B cell (primary cell): ENCODE results near the gene SMOC1. TPM values are rescaled to one million over a fixed set of nuclear protein-coding genes. Genes with fewer than 3 reads are reported as not detected.

Experiments used
- ATAC-seq: fragments of 200-7000 bp; cut with Tn5 transposase; one replicate; pipeline ENCODE4 v1.10.0; 2021; ENCODE audit warnings: low read depth, mild to moderate bottlenecking, moderate number of reproducible peaks, moderate library complexity
- CTCF ChIA-PET: fragments of 350-600 bp; sonication (Branson Sonifier 250); formaldehyde crosslinking; loops from one replicate; lab custom pipeline; 2021; ENCODE audit warnings: antibody characterized with exemption, inconsistent platforms; lab: Charles Lee
- POLR2A ChIA-PET: fragments of 350-600 bp; sonication (Branson Sonifier 250); formaldehyde crosslinking; loops from one replicate; lab custom pipeline; 2021; ENCODE audit warnings: antibody characterized with exemption; lab: Charles Lee
- DNase-seq: peaks from one replicate; pipeline ENCODE4 v3.0.0; 2013
- H2AFZ ChIP-seq: 2 replicates; pipeline ENCODE4 v1.6.1; 2012; ENCODE audit warnings: mild to moderate bottlenecking, low read depth, low read length; ENCODE audit not compliant: insufficient read depth, poor library complexity, severe bottlenecking
- H3K27ac ChIP-seq, 2 donors: 1 replicate in 1 of 2; 2 replicates in 1 of 2; pipeline ENCODE4 v1.5.1; 2012 to 2013; ENCODE audit warnings: low read length in 2 of 2, mild to moderate bottlenecking in 2 of 2, moderate library complexity in 1 of 2
- H3K27me3 ChIP-seq, 4 experiments: fragments of 200-600 bp in 1 of 4; sonication (generic) in 1 of 4; replicated peaks in 1 of 4; 1 replicate in 2 of 4; 2 replicates in 2 of 4; pipeline versions ENCODE4 v1.6.1 to v1.7.0; 2013 to 2016; ENCODE audit warnings: low read length in 3 of 4, mild to moderate bottlenecking in 2 of 4, mixed read lengths in 1 of 4, moderate library complexity in 1 of 4; ENCODE audit not compliant: insufficient read depth in 4 of 4, control insufficient read depth in 3 of 4; ENCODE audit errors: control extremely low read depth in 1 of 4
- H3K36me3 ChIP-seq, 2 experiments: replicated peaks in 1 of 2; 1 replicate in 1 of 2; 2 replicates in 1 of 2; pipeline versions ENCODE4 v1.6.1 to v1.7.1; 2013; ENCODE audit warnings: low read length in 1 of 2; ENCODE audit not compliant: insufficient read depth in 2 of 2, control insufficient read depth in 1 of 2; ENCODE audit errors: control extremely low read depth in 1 of 2, extremely low read depth in 1 of 2
- H3K4me1 ChIP-seq, 2 donors: fragments of 200-600 bp in 1 of 2; sonication (generic) in 1 of 2; 1 replicate in 1 of 2; 2 replicates in 1 of 2; pipeline versions ENCODE4 v1.5.1 to v1.6.1; 2013 to 2017; ENCODE audit warnings: low read length in 2 of 2; ENCODE audit not compliant: control insufficient read depth in 2 of 2, insufficient read depth in 2 of 2
- H3K4me2 ChIP-seq: replicated peaks from 2 replicates; pipeline ENCODE3; 2012; ENCODE audit warnings: mild to moderate bottlenecking, low read depth, low read length; ENCODE audit not compliant: poor library complexity, severe bottlenecking
- H3K4me3 ChIP-seq, 5 experiments: fragments of 200-600 bp in 1 of 5; sonication (generic) in 1 of 5; 1 replicate in 3 of 5; 2 replicates in 2 of 5; pipeline versions ENCODE4 v1.5.1 to v1.7.0; 2011 to 2016; ENCODE audit warnings: low read length in 4 of 5, mild to moderate bottlenecking in 4 of 5, low read depth in 2 of 5, control low read depth in 1 of 5, moderate library complexity in 1 of 5; ENCODE audit not compliant: insufficient read depth in 1 of 5; ENCODE audit errors: control extremely low read depth in 1 of 5, extremely low read depth in 1 of 5
- H3K79me2 ChIP-seq: fragments of 200-600 bp; sonication (generic); one replicate; pipeline ENCODE4 v1.6.0; 2016; ENCODE audit warnings: low read length; ENCODE audit not compliant: control insufficient read depth, insufficient read depth
- H3K9ac ChIP-seq: fragments of 200-600 bp; sonication (generic); 2 replicates; pipeline ENCODE4 v1.6.1; 2017; ENCODE audit warnings: mild to moderate bottlenecking, low read length, moderate library complexity
- H3K9me3 ChIP-seq, 3 donors: one replicate each; pipeline versions ENCODE4 v1.6.1 to v1.7.1; 2013; ENCODE audit warnings: low read length in 2 of 3; ENCODE audit not compliant: control insufficient read depth in 2 of 3, insufficient read depth in 1 of 3; ENCODE audit errors: control extremely low read depth in 1 of 3
- H4K20me1 ChIP-seq: 2 replicates; pipeline ENCODE4 v1.6.0; 2012; ENCODE audit warnings: mild to moderate bottlenecking, low read length; ENCODE audit not compliant: insufficient read depth, control insufficient read depth, poor library complexity, severe bottlenecking
- H3K27ac Mint-ChIP-seq: one replicate; pipeline ENCODE4 v1.8.0; 2021; ENCODE audit warnings: mixed read lengths
- H3K27me3 Mint-ChIP-seq: one replicate; pipeline ENCODE4 v1.8.0; 2021; ENCODE audit warnings: mixed read lengths
- H3K4me1 Mint-ChIP-seq: one replicate; pipeline ENCODE4 v1.8.0; 2021; ENCODE audit warnings: mixed read lengths
- H3K4me3 Mint-ChIP-seq: one replicate; pipeline ENCODE4 v1.8.0; 2021; ENCODE audit warnings: mixed read lengths
- H3K9me3 Mint-ChIP-seq: one replicate; pipeline ENCODE4 v1.8.0; 2022; ENCODE audit warnings: mixed read lengths; ENCODE audit not compliant: insufficient read depth
- EZH2 ChIP-seq: IDR thresholded peaks from 2 replicates; pipeline ENCODE4 v1.6.1; 2012; ENCODE audit warnings: borderline replicate concordance, low read depth, mild to moderate bottlenecking, moderate library complexity, low read length; ENCODE audit not compliant: insufficient read depth, poor library complexity, severe bottlenecking
- WGBS: methylation state at CpG from one replicate; pipeline ENCODE4 v1.1.5; 2013; ENCODE audit warnings: missing lambda C conversion rate; ENCODE audit not compliant: insufficient coverage; 5-methylcytosine and 5-hydroxymethylcytosine counted together
- intact Hi-C: fragments of 100-400 bp; cut with micrococcal nuclease; formaldehyde crosslinking; loops from one replicate; pipeline ENCODE4 v1.10.0; 2022
- polyA plus RNA-seq: library from polyadenylated mRNA; depleted of rRNA; stranded (reverse); fragments of >200 nt; gene quantifications from 2 replicates; pipeline ENCODE4 v1.2.3, GENCODE V29; 2012
- total RNA-seq, 2 donors: library from RNA; stranded (reverse); fragments of 120-200 nt in 1 of 2; gene quantifications; 1 replicate in 1 of 2; 2 replicates in 1 of 2; pipeline versions ENCODE4 v1.2.3 to v1.2.4, GENCODE V29; 2013 to 2022
- TF ChIP-seq, protein P1 (sequence below): fragments of 200-600 bp; IDR thresholded peaks from one replicate; pipeline ENCODE4 v1.8.0; 2022; ENCODE audit warnings: antibody characterized with exemption, mild to moderate bottlenecking

Gene SMOC1
- total and polyA plus RNA-seq, 2 donors (not counting 1 experiment from before 2014, with no cell fraction given) = 0.04 to 0.84 TPM

DNA sequence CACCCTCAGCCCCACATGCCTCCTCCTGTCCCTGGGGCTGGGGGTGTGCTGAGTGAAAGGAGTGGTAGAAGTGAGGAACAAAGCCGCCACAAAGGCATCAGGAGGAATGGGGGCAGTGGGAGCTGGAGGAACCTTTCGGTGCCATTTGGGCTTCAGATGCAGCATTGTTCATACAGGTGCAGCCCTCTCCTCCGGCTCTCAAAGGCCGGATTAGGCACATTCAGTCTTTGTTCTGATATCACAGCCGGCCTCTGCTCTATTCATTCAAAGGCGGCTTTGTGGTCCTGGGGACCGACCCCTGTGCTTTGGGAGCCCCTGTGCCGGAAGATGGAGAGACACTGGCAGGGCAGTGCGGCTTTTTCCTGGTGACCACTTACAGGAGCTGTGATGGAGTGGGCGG is 53.2 kb downstream of the SMOC1 start:
- Mint-ChIP-seq H3K9me3 (no peaks in the 10 kb centered on the region), H3K4me1 (no peaks in the 10 kb centered on the region), H3K4me3 (no peak overlapping the region), H3K27ac (no peak overlapping the region), H3K27me3 (peaks cover 20% of the 10 kb centered on the region)
- DNase-seq (no peak), ATAC-seq (no peak)
- Histone ChIP-seq H3K27me3 (no peaks in the 10 kb centered on the region), H3K4me2 (no peak overlapping the region), H4K20me1 (no peaks in the 10 kb centered on the region), H3K9ac (no peak overlapping the region), H3K79me2 (no peaks in the 10 kb centered on the region), H3K4me3 (no peak overlapping the region), H2AFZ (no peak overlapping the region), H3K9me3 (no peaks in the 10 kb centered on the region), H3K36me3 (no peaks in the 10 kb centered on the region), H3K4me1 (no peaks in the 10 kb centered on the region), H3K27ac (no peak overlapping the region)
- ChIA-PET POLR2A (no interaction called here), CTCF (no interaction called here)
- intact Hi-C loops = no loop called here
- TF ChIP-seq EZH2 = no peak
- TF ChIP-seq, protein P1, sequence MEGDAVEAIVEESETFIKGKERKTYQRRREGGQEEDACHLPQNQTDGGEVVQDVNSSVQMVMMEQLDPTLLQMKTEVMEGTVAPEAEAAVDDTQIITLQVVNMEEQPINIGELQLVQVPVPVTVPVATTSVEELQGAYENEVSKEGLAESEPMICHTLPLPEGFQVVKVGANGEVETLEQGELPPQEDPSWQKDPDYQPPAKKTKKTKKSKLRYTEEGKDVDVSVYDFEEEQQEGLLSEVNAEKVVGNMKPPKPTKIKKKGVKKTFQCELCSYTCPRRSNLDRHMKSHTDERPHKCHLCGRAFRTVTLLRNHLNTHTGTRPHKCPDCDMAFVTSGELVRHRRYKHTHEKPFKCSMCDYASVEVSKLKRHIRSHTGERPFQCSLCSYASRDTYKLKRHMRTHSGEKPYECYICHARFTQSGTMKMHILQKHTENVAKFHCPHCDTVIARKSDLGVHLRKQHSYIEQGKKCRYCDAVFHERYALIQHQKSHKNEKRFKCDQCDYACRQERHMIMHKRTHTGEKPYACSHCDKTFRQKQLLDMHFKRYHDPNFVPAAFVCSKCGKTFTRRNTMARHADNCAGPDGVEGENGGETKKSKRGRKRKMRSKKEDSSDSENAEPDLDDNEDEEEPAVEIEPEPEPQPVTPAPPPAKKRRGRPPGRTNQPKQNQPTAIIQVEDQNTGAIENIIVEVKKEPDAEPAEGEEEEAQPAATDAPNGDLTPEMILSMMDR = no peak
- WGBS = 90% methylated on average over 10 of the region's 10 CpGs

- Histone ChIP-seq H3K4me3 (no peak overlapping the region), H3K4me1 (no peaks in the 10 kb centered on the region), H3K36me3 (no peaks in the 10 kb centered on the region), H3K4me2 (no peak overlapping the region), H2AFZ (no peak overlapping the region), H3K9me3 (no peaks in the 10 kb centered on the region), H3K9ac (no peak overlapping the region), H3K27me3 (no peaks in the 10 kb centered on the region), H4K20me1 (no peaks in the 10 kb centered on the region), H3K27ac (no peak overlapping the region), H3K79me2 (no peaks in the 10 kb centered on the region)
- TF ChIP-seq, protein P1 = no peak
- TF ChIP-seq EZH2 = no peak
- intact Hi-C loops = no loop called here
- Mint-ChIP-seq H3K27me3 (peaks cover 31% of the 10 kb centered on the region), H3K4me3 (no peak overlapping the region), H3K4me1 (no peaks in the 10 kb centered on the region), H3K9me3 (no peaks in the 10 kb centered on the region), H3K27ac (no peak overlapping the region)
- 93% methylated on average over 4 of the region's 9 CpGs for WGBS
- ChIA-PET POLR2A (no interaction called here), CTCF (no interaction called here)
- no peak for ATAC-seq
- DNase-seq = no peak
Observed at GRCh38 chr14:69933623-69934275, 54.5 kb downstream of the SMOC1 start.
